GM12878 (cell line): ENCODE data around the gene NOL4L. TPM values are rescaled to one million over a fixed set of nuclear protein-coding genes. Genes with fewer than 3 reads are reported as not detected.

Experiments
- ATF7 ChIP-seq: fragments of 450-650 bp; IDR thresholded peaks from 2 replicates; pipeline ENCODE4 v1.6.1; 2016; ENCODE audit warnings: low read depth, mild to moderate bottlenecking
- CBX3 ChIP-seq: fragments of 200-600 bp; sonication (generic); IDR thresholded peaks from 2 replicates; pipeline ENCODE4 v1.6.1; 2016; ENCODE audit warnings: low read depth, borderline replicate concordance
- CEBPB ChIP-seq, 2 experiments: fragments of 150-350 bp in 1 of 2; IDR thresholded peaks; 2 replicates each; pipeline ENCODE4 v1.6.1; 2012 to 2014; ENCODE audit warnings: low read depth in 2 of 2, low read length in 2 of 2, borderline replicate concordance in 1 of 2, inconsistent platforms in 1 of 2
- FOXM1 ChIP-seq: IDR thresholded peaks from 2 replicates; pipeline ENCODE4 v1.6.1; 2012; ENCODE audit warnings: low read depth, mild to moderate bottlenecking, inconsistent platforms, low read length, moderate library complexity
- GATAD2B ChIP-seq: fragments of 450-650 bp; conservative IDR thresholded peaks from 2 replicates; pipeline ENCODE4 v1.6.1; 2017; ENCODE audit warnings: low read depth, mild to moderate bottlenecking, moderate library complexity
- HDAC6 ChIP-seq: fragments of 200-600 bp; sonication (generic); IDR thresholded peaks from one replicate; pipeline ENCODE4 v1.8.0; 2017; ENCODE audit warnings: antibody characterized with exemption; ENCODE audit not compliant: unreplicated experiment
- IRF4 ChIP-seq: IDR thresholded peaks from 2 replicates; pipeline ENCODE4 v1.6.1; 2011; ENCODE audit warnings: low read depth, low read length
- LARP7 ChIP-seq: fragments of 450-650 bp; IDR thresholded peaks from 2 replicates; pipeline ENCODE4 v1.6.1; 2017; ENCODE audit warnings: mild to moderate bottlenecking
- MEF2A ChIP-seq: IDR thresholded peaks from 2 replicates; pipeline ENCODE4 v1.6.1; 2011; ENCODE audit warnings: low read depth, mild to moderate bottlenecking, low read length, moderate library complexity; ENCODE audit not compliant: insufficient read depth
- MYC ChIP-seq: IDR thresholded peaks from 2 replicates; pipeline ENCODE4 v1.6.1; 2011; ENCODE audit warnings: mild to moderate bottlenecking, low read length, moderate library complexity, inconsistent platforms; ENCODE audit not compliant: insufficient read depth, insufficient replicate concordance, insufficient read length, severe bottlenecking
- NBN ChIP-seq: fragments of 450-650 bp; IDR thresholded peaks from 2 replicates; pipeline ENCODE4 v1.6.1; 2016
- NFYA ChIP-seq: IDR thresholded peaks from 2 replicates; pipeline ENCODE4 v1.6.1; 2011; ENCODE audit warnings: low read depth, mild to moderate bottlenecking, low read length, improper control_type of control experiment, borderline replicate concordance
- RELA ChIP-seq: fragments of 450-650 bp; IDR thresholded peaks from 2 replicates; pipeline ENCODE4 v1.8.0; 2014; ENCODE audit warnings: borderline replicate concordance; ENCODE audit not compliant: partially characterized antibody
- SMARCA5 ChIP-seq: fragments of 450-650 bp; IDR thresholded peaks from 2 replicates; pipeline ENCODE4 v1.6.1; 2017; ENCODE audit warnings: mild to moderate bottlenecking
- STAT1 ChIP-seq: fragments of 450-650 bp; conservative IDR thresholded peaks from 2 replicates; pipeline ENCODE4 v1.6.1; 2014; ENCODE audit warnings: antibody characterized with exemption, mild to moderate bottlenecking
- WRNIP1 ChIP-seq: IDR thresholded peaks from 2 replicates; pipeline ENCODE4 v1.6.1; 2011; ENCODE audit warnings: low read depth, low read length, improper control_type of control experiment, borderline replicate concordance
- ZNF24 ChIP-seq: fragments of 450-650 bp; IDR thresholded peaks from 2 replicates; pipeline ENCODE4 v1.6.1; 2017; ENCODE audit warnings: antibody characterized with exemption, mild to moderate bottlenecking
- polyA plus RNA-seq, 11 experiments: library from polyadenylated mRNA; depleted of rRNA in 4 of 11; unstranded in 6 of 11; stranded (reverse) in 5 of 11; fragments of >200 nt; fragmentation: Nextera tagmentation in 4 of 11; fragmentation: Illumina TruSeq in 1 of 11; extraction: Ambion mirVana in 4 of 11; extraction: Trizol in 1 of 11; gene quantifications; 1 replicate in 1 of 11; 2 replicates in 10 of 11; pipeline versions ENCODE4 v1.2.1 to v1.2.3, GENCODE V29; 2011 to 2016; ENCODE audit warnings: inconsistent platforms in 2 of 11, missing spikeins in 2 of 11, low read depth in 1 of 11
- total RNA-seq, 4 experiments: library from RNA; depleted of rRNA in 3 of 4; stranded (reverse); fragments of >200 nt in 3 of 4; fragmentation: Illumina TruSeq in 1 of 4; extraction: Trizol in 1 of 4; gene quantifications; 2 replicates each; pipeline versions ENCODE4 v1.2.1 to v1.2.3, GENCODE V29; 2013 to 2021
- TF ChIP-seq, protein P1 (sequence below): fragments of 450-650 bp; formaldehyde crosslinking; IDR thresholded peaks from 2 replicates; pipeline ENCODE4 v1.5.0; 2022; ENCODE audit warnings: mild to moderate bottlenecking, missing genetic modification characterization
- TF ChIP-seq, protein P2 (sequence below): IDR thresholded peaks from 2 replicates; pipeline ENCODE4 v1.6.1; 2011; ENCODE audit warnings: low read depth, mild to moderate bottlenecking, low read length, moderate library complexity, borderline replicate concordance; ENCODE audit errors: extremely low read depth
- TF ChIP-seq, protein P3 (sequence below): fragments of 450-650 bp; IDR thresholded peaks from 2 replicates; pipeline ENCODE4 v1.6.1; 2017; ENCODE audit warnings: borderline replicate concordance
- TF ChIP-seq, protein P4 (sequence below): fragments of 450-650 bp; IDR thresholded peaks from 2 replicates; pipeline ENCODE4 v1.6.1; 2016; ENCODE audit warnings: mild to moderate bottlenecking
- TF ChIP-seq, protein P5 (sequence below): IDR thresholded peaks from 2 replicates; pipeline ENCODE4 v1.6.1; 2011; ENCODE audit warnings: borderline replicate concordance, low read depth, mild to moderate bottlenecking, moderate library complexity, low read length; ENCODE audit not compliant: insufficient read depth, poor library complexity, severe bottlenecking
- TF ChIP-seq, protein P6 (sequence below): fragments of 450-650 bp; IDR thresholded peaks from 2 replicates; pipeline ENCODE4 v1.6.1; 2014; ENCODE audit warnings: mild to moderate bottlenecking

Gene NOL4L
- total and polyA plus RNA-seq, 10 of the 15 experiments (the other 5 are each of a cell fraction or from before 2014, with no cell fraction given) = 2.3 to 24.0 (median 8.0) TPM

DNA sequence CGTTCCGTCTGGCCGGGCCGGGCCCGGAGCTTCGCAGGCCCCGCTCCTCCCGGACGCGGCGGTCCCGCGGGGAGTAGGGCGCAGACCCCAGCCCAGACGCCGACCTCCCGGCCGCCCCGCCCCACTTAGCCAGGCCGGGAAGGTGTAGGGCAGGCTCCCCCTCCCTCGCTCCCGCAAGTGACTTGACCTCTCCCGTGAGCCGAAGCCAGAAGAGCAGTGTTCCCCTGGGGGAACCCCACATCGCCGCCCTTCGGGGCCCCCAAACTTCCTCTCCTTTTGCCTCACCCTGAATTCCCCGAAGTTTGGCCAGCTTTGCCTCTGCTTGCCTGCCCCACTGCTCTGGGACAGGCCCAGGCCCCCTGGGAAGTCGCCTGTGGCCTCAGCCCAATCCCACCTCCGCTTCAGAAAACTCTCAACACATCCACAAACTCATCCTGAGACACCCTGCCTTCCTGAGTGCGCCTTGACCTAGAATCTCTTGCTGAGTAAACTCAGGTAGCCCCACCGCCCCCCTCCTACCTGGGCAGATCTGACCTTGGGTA lies 524 bp upstream of the NOL4L start (continued):
- no peak for TF ChIP-seq ZNF24
- TF ChIP-seq, protein P1, sequence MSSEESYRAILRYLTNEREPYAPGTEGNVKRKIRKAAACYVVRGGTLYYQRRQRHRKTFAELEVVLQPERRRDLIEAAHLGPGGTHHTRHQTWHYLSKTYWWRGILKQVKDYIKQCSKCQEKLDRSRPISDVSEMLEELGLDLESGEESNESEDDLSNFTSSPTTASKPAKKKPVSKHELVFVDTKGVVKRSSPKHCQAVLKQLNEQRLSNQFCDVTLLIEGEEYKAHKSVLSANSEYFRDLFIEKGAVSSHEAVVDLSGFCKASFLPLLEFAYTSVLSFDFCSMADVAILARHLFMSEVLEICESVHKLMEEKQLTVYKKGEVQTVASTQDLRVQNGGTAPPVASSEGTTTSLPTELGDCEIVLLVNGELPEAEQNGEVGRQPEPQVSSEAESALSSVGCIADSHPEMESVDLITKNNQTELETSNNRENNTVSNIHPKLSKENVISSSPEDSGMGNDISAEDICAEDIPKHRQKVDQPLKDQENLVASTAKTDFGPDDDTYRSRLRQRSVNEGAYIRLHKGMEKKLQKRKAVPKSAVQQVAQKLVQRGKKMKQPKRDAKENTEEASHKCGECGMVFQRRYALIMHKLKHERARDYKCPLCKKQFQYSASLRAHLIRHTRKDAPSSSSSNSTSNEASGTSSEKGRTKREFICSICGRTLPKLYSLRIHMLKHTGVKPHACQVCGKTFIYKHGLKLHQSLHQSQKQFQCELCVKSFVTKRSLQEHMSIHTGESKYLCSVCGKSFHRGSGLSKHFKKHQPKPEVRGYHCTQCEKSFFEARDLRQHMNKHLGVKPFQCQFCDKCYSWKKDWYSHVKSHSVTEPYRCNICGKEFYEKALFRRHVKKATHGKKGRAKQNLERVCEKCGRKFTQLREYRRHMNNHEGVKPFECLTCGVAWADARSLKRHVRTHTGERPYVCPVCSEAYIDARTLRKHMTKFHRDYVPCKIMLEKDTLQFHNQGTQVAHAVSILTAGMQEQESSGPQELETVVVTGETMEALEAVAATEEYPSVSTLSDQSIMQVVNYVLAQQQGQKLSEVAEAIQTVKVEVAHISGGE (CRISPR knock-in tag) = no peak
- TF ChIP-seq CEBPB (IDR thresholded peaks at IDR 0.05; ENCODE audit: borderline replicate concordance in 1 of 2, low read depth in 2 of 2, low read length in 2 of 2) = no peak
- TF ChIP-seq, protein P2, sequence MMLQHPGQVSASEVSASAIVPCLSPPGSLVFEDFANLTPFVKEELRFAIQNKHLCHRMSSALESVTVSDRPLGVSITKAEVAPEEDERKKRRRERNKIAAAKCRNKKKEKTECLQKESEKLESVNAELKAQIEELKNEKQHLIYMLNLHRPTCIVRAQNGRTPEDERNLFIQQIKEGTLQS = no peak
- no peak for TF ChIP-seq LARP7
- TF ChIP-seq NFYA = no peak
- TF ChIP-seq HDAC6 = no peak
- TF ChIP-seq SMARCA5 = no peak
- no peak for TF ChIP-seq WRNIP1
- TF ChIP-seq, protein P3, sequence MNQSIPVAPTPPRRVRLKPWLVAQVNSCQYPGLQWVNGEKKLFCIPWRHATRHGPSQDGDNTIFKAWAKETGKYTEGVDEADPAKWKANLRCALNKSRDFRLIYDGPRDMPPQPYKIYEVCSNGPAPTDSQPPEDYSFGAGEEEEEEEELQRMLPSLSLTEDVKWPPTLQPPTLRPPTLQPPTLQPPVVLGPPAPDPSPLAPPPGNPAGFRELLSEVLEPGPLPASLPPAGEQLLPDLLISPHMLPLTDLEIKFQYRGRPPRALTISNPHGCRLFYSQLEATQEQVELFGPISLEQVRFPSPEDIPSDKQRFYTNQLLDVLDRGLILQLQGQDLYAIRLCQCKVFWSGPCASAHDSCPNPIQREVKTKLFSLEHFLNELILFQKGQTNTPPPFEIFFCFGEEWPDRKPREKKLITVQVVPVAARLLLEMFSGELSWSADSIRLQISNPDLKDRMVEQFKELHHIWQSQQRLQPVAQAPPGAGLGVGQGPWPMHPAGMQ = no peak
- no peak for TF ChIP-seq MYC
- TF ChIP-seq NBN = 0 out of 2 replicates have a peak, but pooled peaks have one; percentile 23
- TF ChIP-seq MEF2A = no peak
- no peak for TF ChIP-seq IRF4
- TF ChIP-seq FOXM1 = no peak
- TF ChIP-seq, protein P4, sequence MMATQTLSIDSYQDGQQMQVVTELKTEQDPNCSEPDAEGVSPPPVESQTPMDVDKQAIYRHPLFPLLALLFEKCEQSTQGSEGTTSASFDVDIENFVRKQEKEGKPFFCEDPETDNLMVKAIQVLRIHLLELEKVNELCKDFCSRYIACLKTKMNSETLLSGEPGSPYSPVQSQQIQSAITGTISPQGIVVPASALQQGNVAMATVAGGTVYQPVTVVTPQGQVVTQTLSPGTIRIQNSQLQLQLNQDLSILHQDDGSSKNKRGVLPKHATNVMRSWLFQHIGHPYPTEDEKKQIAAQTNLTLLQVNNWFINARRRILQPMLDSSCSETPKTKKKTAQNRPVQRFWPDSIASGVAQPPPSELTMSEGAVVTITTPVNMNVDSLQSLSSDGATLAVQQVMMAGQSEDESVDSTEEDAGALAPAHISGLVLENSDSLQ = no peak
- peak; percentile 66 for TF ChIP-seq RELA
- TF ChIP-seq, protein P5, sequence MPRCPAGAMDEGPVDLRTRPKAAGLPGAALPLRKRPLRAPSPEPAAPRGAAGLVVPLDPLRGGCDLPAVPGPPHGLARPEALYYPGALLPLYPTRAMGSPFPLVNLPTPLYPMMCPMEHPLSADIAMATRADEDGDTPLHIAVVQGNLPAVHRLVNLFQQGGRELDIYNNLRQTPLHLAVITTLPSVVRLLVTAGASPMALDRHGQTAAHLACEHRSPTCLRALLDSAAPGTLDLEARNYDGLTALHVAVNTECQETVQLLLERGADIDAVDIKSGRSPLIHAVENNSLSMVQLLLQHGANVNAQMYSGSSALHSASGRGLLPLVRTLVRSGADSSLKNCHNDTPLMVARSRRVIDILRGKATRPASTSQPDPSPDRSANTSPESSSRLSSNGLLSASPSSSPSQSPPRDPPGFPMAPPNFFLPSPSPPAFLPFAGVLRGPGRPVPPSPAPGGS = peak; percentile 49
- no peak for TF ChIP-seq CBX3
- no peak for TF ChIP-seq STAT1
- TF ChIP-seq GATAD2B = no peak
- no peak for TF ChIP-seq ATF7
- TF ChIP-seq, protein P6, sequence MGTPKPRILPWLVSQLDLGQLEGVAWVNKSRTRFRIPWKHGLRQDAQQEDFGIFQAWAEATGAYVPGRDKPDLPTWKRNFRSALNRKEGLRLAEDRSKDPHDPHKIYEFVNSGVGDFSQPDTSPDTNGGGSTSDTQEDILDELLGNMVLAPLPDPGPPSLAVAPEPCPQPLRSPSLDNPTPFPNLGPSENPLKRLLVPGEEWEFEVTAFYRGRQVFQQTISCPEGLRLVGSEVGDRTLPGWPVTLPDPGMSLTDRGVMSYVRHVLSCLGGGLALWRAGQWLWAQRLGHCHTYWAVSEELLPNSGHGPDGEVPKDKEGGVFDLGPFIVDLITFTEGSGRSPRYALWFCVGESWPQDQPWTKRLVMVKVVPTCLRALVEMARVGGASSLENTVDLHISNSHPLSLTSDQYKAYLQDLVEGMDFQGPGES = no peak
